ENCODE data around the gene MAB21L3.
A peak's percentile ranks its signal among the peaks of the same experiment; 100 is the strongest.

MAB21L3 gene

GRCh38 chr1:116099379-116099778, 11.8 kb upstream of the MAB21L3 start:
- H3K4me3 ChIP-seq: no peak overlapping the region
- no peak for DNase-seq (ENCODE audit: low read depth, low spot score)

GRCh38 chr1:116099919-116100318, 11.3 kb upstream of the MAB21L3 start:
- Histone ChIP-seq H3K4me3 (no peak overlapping the region), H3K27ac (no peak overlapping the region), H3K9me3 (ENCODE audit: low read depth, low read length) (0 out of 2 replicates have a peak, but pooled peaks cover 1% of the 10 kb centered on the region), H3K36me3 (ENCODE audit: insufficient read depth, low read length) (peaks cover 36% of the 10 kb centered on the region), H3K9ac (ENCODE audit: insufficient read length) (no peak overlapping the region)
- DNase-seq (ENCODE audit: low read depth, low spot score): no peak
- no peak for TF ChIP-seq EZH2 (IDR thresholded peaks at IDR 0.05)
- no peak for TF ChIP-seq POLR2AphosphoS5 (IDR thresholded peaks at IDR 0.05; ENCODE audit: borderline replicate concordance, low read depth, low read length)
- no peak for TF ChIP-seq FOXP2 (optimal IDR thresholded peaks at IDR 0.05; ENCODE audit: control extremely low read depth, extremely low read length, insufficient read depth)

More at GRCh38 chr1:116099379-116099778, 11.8 kb upstream of the MAB21L3 start:
- no peak overlapping the region for H3K9ac ChIP-seq (ENCODE audit: insufficient read length)
- H3K9me3 ChIP-seq (ENCODE audit: low read depth, low read length): 0 out of 2 replicates have a peak, but pooled peaks cover 4% of the 10 kb centered on the region
- H3K36me3 ChIP-seq (ENCODE audit: insufficient read depth, low read length): peaks cover 41% of the 10 kb centered on the region
- TF ChIP-seq FOXP2 (optimal IDR thresholded peaks at IDR 0.05; ENCODE audit: control extremely low read depth, extremely low read length, insufficient read depth) (no peak), EZH2 (IDR thresholded peaks at IDR 0.05) (no peak), POLR2AphosphoS5 (IDR thresholded peaks at IDR 0.05; ENCODE audit: borderline replicate concordance, low read depth, low read length) (no peak)
- H3K27ac ChIP-seq: no peak overlapping the region

- H3K9ac ChIP-seq (ENCODE audit: insufficient read length): no peak overlapping the region
- no peak for DNase-seq (ENCODE audit: low read depth, low spot score)
- H3K9me3 ChIP-seq (ENCODE audit: low read depth, low read length): no peaks in the 10 kb centered on the region
- H3K36me3 ChIP-seq (ENCODE audit: insufficient read depth, low read length): peaks cover 10% of the 10 kb centered on the region; the same call in 1 of the 2 replicates
- no peak overlapping the region for H3K27ac ChIP-seq
- no peak overlapping the region for H3K4me3 ChIP-seq
- TF ChIP-seq EZH2 (IDR thresholded peaks at IDR 0.05) (no peak), POLR2AphosphoS5 (IDR thresholded peaks at IDR 0.05; ENCODE audit: borderline replicate concordance, low read depth, low read length) (no peak), FOXP2 (optimal IDR thresholded peaks at IDR 0.05; ENCODE audit: control extremely low read depth, extremely low read length, insufficient read depth) (no peak)
Observed at GRCh38 chr1:116104667-116105066, 6.5 kb upstream of the MAB21L3 start.

GRCh38 chr1:116105996-116106395, 5.2 kb upstream of the MAB21L3 start:
- no peak for DNase-seq (ENCODE audit: low read depth, low spot score)
- Histone ChIP-seq H3K9me3 (ENCODE audit: low read depth, low read length) (no peaks in the 10 kb centered on the region), H3K4me3 (no peak overlapping the region), H3K36me3 (ENCODE audit: insufficient read depth, low read length) (peaks cover 10% of the 10 kb centered on the region; the same call in 1 of the 2 replicates), H3K27ac (no peak overlapping the region), H3K9ac (ENCODE audit: insufficient read length) (no peak overlapping the region)
- no peak for TF ChIP-seq POLR2AphosphoS5 (IDR thresholded peaks at IDR 0.05; ENCODE audit: borderline replicate concordance, low read depth, low read length)
- no peak for TF ChIP-seq FOXP2 (optimal IDR thresholded peaks at IDR 0.05; ENCODE audit: control extremely low read depth, extremely low read length, insufficient read depth)
- TF ChIP-seq EZH2 (IDR thresholded peaks at IDR 0.05): no peak

- no peak for DNase-seq (ENCODE audit: low read depth, low spot score)
- no peaks in the 10 kb centered on the region for H3K9me3 ChIP-seq (ENCODE audit: low read depth, low read length)
- no peak for TF ChIP-seq FOXP2 (optimal IDR thresholded peaks at IDR 0.05; ENCODE audit: control extremely low read depth, extremely low read length, insufficient read depth)
- TF ChIP-seq EZH2 (IDR thresholded peaks at IDR 0.05): no peak
- no peak overlapping the region for H3K9ac ChIP-seq (ENCODE audit: insufficient read length)
- H3K4me3 ChIP-seq: no peak overlapping the region
- no peak overlapping the region for H3K27ac ChIP-seq
- peaks cover 10% of the 10 kb centered on the region; the same call in 1 of the 2 replicates for H3K36me3 ChIP-seq (ENCODE audit: insufficient read depth, low read length)
Observed at GRCh38 chr1:116106646-116107045, 4.6 kb upstream of the MAB21L3 start.

GRCh38 chr1:116107371-116107770, 3.8 kb upstream of the MAB21L3 start:
- TF ChIP-seq POLR2AphosphoS5 (IDR thresholded peaks at IDR 0.05; ENCODE audit: borderline replicate concordance, low read depth, low read length): no peak
- no peak for TF ChIP-seq FOXP2 (optimal IDR thresholded peaks at IDR 0.05; ENCODE audit: control extremely low read depth, extremely low read length, insufficient read depth)
- H3K27ac ChIP-seq: no peak overlapping the region
- H3K9ac ChIP-seq (ENCODE audit: insufficient read length): no peak overlapping the region
- H3K36me3 ChIP-seq (ENCODE audit: insufficient read depth, low read length): peaks cover 10% of the 10 kb centered on the region; the same call in 1 of the 2 replicates
- no peak overlapping the region for H3K4me3 ChIP-seq
- DNase-seq (ENCODE audit: low read depth, low spot score): no peak
- no peaks in the 10 kb centered on the region for H3K9me3 ChIP-seq (ENCODE audit: low read depth, low read length)

- DNase-seq (ENCODE audit: low read depth, low spot score): no peak
- H3K36me3 ChIP-seq (ENCODE audit: insufficient read depth, low read length): peaks cover 10% of the 10 kb centered on the region; the same call in 1 of the 2 replicates
- peak overlapping the region; percentile 52; the same call in 1 of the 2 replicates for H3K27ac ChIP-seq
- TF ChIP-seq FOXP2 (optimal IDR thresholded peaks at IDR 0.05; ENCODE audit: control extremely low read depth, extremely low read length, insufficient read depth) (no peak), POLR2AphosphoS5 (IDR thresholded peaks at IDR 0.05; ENCODE audit: borderline replicate concordance, low read depth, low read length) (no peak), EZH2 (IDR thresholded peaks at IDR 0.05) (no peak)
- no peak overlapping the region for H3K9ac ChIP-seq (ENCODE audit: insufficient read length)
- H3K9me3 ChIP-seq (ENCODE audit: low read depth, low read length): no peaks in the 10 kb centered on the region
- no peak overlapping the region for H3K4me3 ChIP-seq
Observed at GRCh38 chr1:116111524-116112021, 374 bp downstream of the MAB21L3 start.

GRCh38 chr1:116112388-116113140, 1.4 kb downstream of the MAB21L3 start:
- TF ChIP-seq EZH2 (IDR thresholded peaks at IDR 0.05) (no peak), POLR2AphosphoS5 (IDR thresholded peaks at IDR 0.05; ENCODE audit: borderline replicate concordance, low read depth, low read length) (no peak), FOXP2 (optimal IDR thresholded peaks at IDR 0.05; ENCODE audit: control extremely low read depth, extremely low read length, insufficient read depth) (no peak)
- H3K9me3 ChIP-seq (ENCODE audit: low read depth, low read length): no peaks in the 10 kb centered on the region
- H3K4me3 ChIP-seq: no peak overlapping the region
- DNase-seq (ENCODE audit: low read depth, low spot score): no peak
- H3K36me3 ChIP-seq (ENCODE audit: insufficient read depth, low read length): peaks cover 12% of the 10 kb centered on the region; the same call in 1 of the 2 replicates
- no peak overlapping the region for H3K27ac ChIP-seq
- H3K9ac ChIP-seq (ENCODE audit: insufficient read length): no peak overlapping the region
